ENCODE data around the gene HEG1.
"Not testable (repeated sequence)": the region's sequence is repeated elsewhere in the genome, so short reads cannot be mapped to it uniquely, and the experiment has no call there.

Gene HEG1

GRCh38 chr3:124982855-124983254 lies 72.9 kb downstream of the HEG1 start:
- no peak for FAIRE-seq

GRCh38 chr3:124981472-124981871 lies 74.3 kb downstream of the HEG1 start:
- no peak for FAIRE-seq

GRCh38 chr3:124978627-124979026 lies 77.2 kb downstream of the HEG1 start:
- no peak for FAIRE-seq

GRCh38 chr3:124976383-124976782 lies 79.4 kb downstream of the HEG1 start:
- no peak for FAIRE-seq

- FAIRE-seq, result no peak
Observed at GRCh38 chr3:124974691-124975090, 81.1 kb downstream of the HEG1 start.

- no peak for FAIRE-seq
Observed at GRCh38 chr3:124973290-124973689, 82.5 kb downstream of the HEG1 start.

GRCh38 chr3:124972457-124972856 lies 83.3 kb downstream of the HEG1 start:
- FAIRE-seq, result no peak

- FAIRE-seq, result no peak
Observed at GRCh38 chr3:124969963-124970722, 85.7 kb downstream of the HEG1 start.

GRCh38 chr3:124969190-124969589 lies 86.6 kb downstream of the HEG1 start:
- FAIRE-seq, result no peak

GRCh38 chr3:124967964-124968363 lies 87.8 kb downstream of the HEG1 start:
- no peak for FAIRE-seq

GRCh38 chr3:124966521-124967445 lies 89.0 kb downstream of the HEG1 start:
- FAIRE-seq, result no peak

GRCh38 chr3:124965413-124965812 lies 90.4 kb downstream of the HEG1 start:
- FAIRE-seq, result no peak

GRCh38 chr3:124964387-124964786 lies 91.4 kb downstream of the HEG1 start:
- FAIRE-seq, result no peak

- no peak for FAIRE-seq
Observed at GRCh38 chr3:124963755-124964154, 92.0 kb downstream of the HEG1 start.

- FAIRE-seq, result no peak
Observed at GRCh38 chr3:124962403-124962940, 93.3 kb downstream of the HEG1 start.

GRCh38 chr3:124960698-124961097 lies 95.1 kb downstream of the HEG1 start:
- FAIRE-seq, result no peak

GRCh38 chr3:124960105-124960504 lies 95.7 kb downstream of the HEG1 start:
- no peak for FAIRE-seq

GRCh38 chr3:124957951-124958350 lies 97.8 kb downstream of the HEG1 start:
- not testable (repeated sequence) for FAIRE-seq

- FAIRE-seq, result no peak
Observed at GRCh38 chr3:124952282-124952855, 103.4 kb downstream of the HEG1 start.

GRCh38 chr3:124951511-124952281 lies 104.1 kb downstream of the HEG1 start:
- no peak for FAIRE-seq

GRCh38 chr3:124950026-124950425 lies 105.8 kb downstream of the HEG1 start:
- FAIRE-seq, result no peak

GRCh38 chr3:124942613-124943012 lies 113.2 kb downstream of the HEG1 start:
- no peak for FAIRE-seq

Measured in endometrium (tissue), 2 donors.